ELF-1 (cell line): Measurements from ENCODE around the gene SCN10A.

Source experiments
- DNase-seq: peaks from one replicate; pipeline ENCODE4 v3.0.0-alpha.2; 2016; ENCODE audit warnings: low read depth, low spot score

SCN10A gene

GRCh38 chr3:38652934-38653333 is 163.1 kb downstream of the SCN10A start:
- no peak for DNase-seq

GRCh38 chr3:38651153-38651789 is 164.7 kb downstream of the SCN10A start:
- DNase-seq = peak; percentile 92

- no peak for DNase-seq
Observed at GRCh38 chr3:38650248-38650951, 165.6 kb downstream of the SCN10A start.

- DNase-seq = peak; percentile 28
Observed at GRCh38 chr3:38649500-38650247, 166.3 kb downstream of the SCN10A start, which contains the start of gene SCN5A. SCN5A (minus strand) TSS chr3:38649687; CDS start chr3:38633307, 16,380 bp downstream.

GRCh38 chr3:38648659-38649499 is 167.1 kb downstream of the SCN10A start:
- no peak for DNase-seq

GRCh38 chr3:38648024-38648658 is 167.9 kb downstream of the SCN10A start:
- DNase-seq = no peak

- DNase-seq = peak; percentile 1
Observed at GRCh38 chr3:38647217-38647970, 168.6 kb downstream of the SCN10A start.
